HuH-7.5 (cell line): ENCODE data around the gene MFF.

Experiments
- DNase-seq: peaks from one replicate; pipeline ENCODE4 v3.0.0; 2011; ENCODE audit warnings: low spot score

The MFF gene

GRCh38 chr2:227324995-227325838, at the start of gene MFF:
Gene MFF, plus strand, starts transcription at chr2:227325251. Its CDS starts 5,415 bp downstream, at chr2:227330666.
- DNase-seq: peak; percentile 81

- DNase-seq: no peak
Observed at GRCh38 chr2:227280895-227281294, 44.2 kb upstream of the MFF start.

GRCh38 chr2:227285741-227286236, 39.3 kb upstream of the MFF start:
- DNase-seq: no peak

- DNase-seq: no peak
Observed at GRCh38 chr2:227287771-227288170, 37.3 kb upstream of the MFF start.

- no peak for DNase-seq
Observed at GRCh38 chr2:227292314-227292713, 32.7 kb upstream of the MFF start.

- DNase-seq: no peak
Observed at GRCh38 chr2:227293531-227293930, 31.5 kb upstream of the MFF start.

- no peak for DNase-seq
Observed at GRCh38 chr2:227295806-227296205, 29.2 kb upstream of the MFF start.

- no peak for DNase-seq
Observed at GRCh38 chr2:227296671-227297405, 28.2 kb upstream of the MFF start.

- DNase-seq: no peak
Observed at GRCh38 chr2:227301523-227301922, 23.5 kb upstream of the MFF start.

- DNase-seq: no peak
Observed at GRCh38 chr2:227308784-227309183, 16.3 kb upstream of the MFF start.

- no peak for DNase-seq
Observed at GRCh38 chr2:227310756-227311110, 14.3 kb upstream of the MFF start.

- no peak for DNase-seq
Observed at GRCh38 chr2:227311861-227312506, 13.1 kb upstream of the MFF start.

GRCh38 chr2:227312579-227312978, 12.5 kb upstream of the MFF start:
- DNase-seq: no peak

- no peak for DNase-seq
Observed at GRCh38 chr2:227313310-227313709, 11.7 kb upstream of the MFF start.

GRCh38 chr2:227317834-227318233, 7.2 kb upstream of the MFF start:
- DNase-seq: no peak

GRCh38 chr2:227320305-227321094, 4.6 kb upstream of the MFF start:
- no peak for DNase-seq

- no peak for DNase-seq
Observed at GRCh38 chr2:227322530-227323205, 2.4 kb upstream of the MFF start.

- no peak for DNase-seq
Observed at GRCh38 chr2:227323818-227324217, 1.2 kb upstream of the MFF start.

GRCh38 chr2:227324642-227324994, 433 bp upstream of the MFF start:
- peak; percentile 53 for DNase-seq

GRCh38 chr2:227325839-227326195, 766 bp downstream of the MFF start:
- peak; percentile 31 for DNase-seq

GRCh38 chr2:227326783-227327182, 1.7 kb downstream of the MFF start:
- no peak for DNase-seq

GRCh38 chr2:227335713-227336112, 10.7 kb downstream of the MFF start:
- no peak for DNase-seq
